Ishikawa (cell line): Measurements from ENCODE around the gene AIG1.

Experiments used
- CEBPB ChIP-seq: IDR thresholded peaks from 2 replicates; pipeline ENCODE4 v1.6.1; 2012
- CREB1 ChIP-seq: IDR thresholded peaks from 2 replicates; pipeline ENCODE4 v1.6.1; 2012; ENCODE audit warnings: low read depth
- EGR1 ChIP-seq: IDR thresholded peaks from 2 replicates; pipeline ENCODE4 v1.6.1; 2012
- EP300 ChIP-seq: IDR thresholded peaks from 2 replicates; pipeline ENCODE4 v1.6.1; 2012; ENCODE audit warnings: borderline replicate concordance
- FOXM1 ChIP-seq: IDR thresholded peaks from 2 replicates; pipeline ENCODE4 v1.6.1; 2012; ENCODE audit warnings: low read depth, borderline replicate concordance
- NFIC ChIP-seq: IDR thresholded peaks from 2 replicates; pipeline ENCODE4 v1.6.1; 2012
- RAD21 ChIP-seq: IDR thresholded peaks from 2 replicates; pipeline ENCODE4 v1.6.1; 2012; ENCODE audit warnings: low read depth
- TAF1 ChIP-seq: IDR thresholded peaks from 2 replicates; pipeline ENCODE4 v1.6.1; 2012; ENCODE audit warnings: low read depth, mild to moderate bottlenecking
- TCF12 ChIP-seq: IDR thresholded peaks from 2 replicates; pipeline ENCODE4 v1.6.1; 2012; ENCODE audit warnings: low read depth
- TEAD4 ChIP-seq: IDR thresholded peaks from 2 replicates; pipeline ENCODE4 v1.6.1; 2012
- YY1 ChIP-seq: IDR thresholded peaks from 2 replicates; pipeline ENCODE4 v1.6.1; 2012; ENCODE audit warnings: low read depth
- ZBTB7A ChIP-seq: IDR thresholded peaks from 2 replicates; pipeline ENCODE4 v1.6.1; 2012; ENCODE audit warnings: low read depth
- TF ChIP-seq, protein P1 (sequence below): IDR thresholded peaks from 2 replicates; pipeline ENCODE4 v1.6.1; 2012; ENCODE audit warnings: low read depth, mild to moderate bottlenecking
- TF ChIP-seq, protein P2 (sequence below): IDR thresholded peaks from 2 replicates; pipeline ENCODE4 v1.6.1; 2012
- TF ChIP-seq, protein P3 (sequence below): IDR thresholded peaks from 2 replicates; pipeline ENCODE4 v1.6.1; 2012

AIG1 gene

DNA sequence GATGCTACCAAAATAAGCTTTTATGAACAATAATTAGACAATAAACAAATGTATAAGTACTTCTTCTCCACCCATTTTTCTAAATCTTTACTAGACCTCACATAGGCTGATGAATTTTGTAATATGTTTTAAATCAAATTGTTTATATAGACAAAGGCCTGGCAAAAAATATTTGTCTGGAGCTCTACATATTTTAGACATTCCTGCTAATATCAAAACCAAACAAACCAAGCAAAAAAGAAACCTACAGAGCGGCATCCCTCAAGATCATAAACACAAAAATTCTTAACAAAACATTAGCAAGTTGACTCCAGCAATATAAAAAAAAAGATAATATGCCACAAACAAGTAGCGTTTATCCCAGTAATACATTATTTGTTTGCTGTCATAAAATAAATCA is 302.6 kb downstream of the AIG1 start:
- no peak for TF ChIP-seq EP300
- TF ChIP-seq, protein P1, sequence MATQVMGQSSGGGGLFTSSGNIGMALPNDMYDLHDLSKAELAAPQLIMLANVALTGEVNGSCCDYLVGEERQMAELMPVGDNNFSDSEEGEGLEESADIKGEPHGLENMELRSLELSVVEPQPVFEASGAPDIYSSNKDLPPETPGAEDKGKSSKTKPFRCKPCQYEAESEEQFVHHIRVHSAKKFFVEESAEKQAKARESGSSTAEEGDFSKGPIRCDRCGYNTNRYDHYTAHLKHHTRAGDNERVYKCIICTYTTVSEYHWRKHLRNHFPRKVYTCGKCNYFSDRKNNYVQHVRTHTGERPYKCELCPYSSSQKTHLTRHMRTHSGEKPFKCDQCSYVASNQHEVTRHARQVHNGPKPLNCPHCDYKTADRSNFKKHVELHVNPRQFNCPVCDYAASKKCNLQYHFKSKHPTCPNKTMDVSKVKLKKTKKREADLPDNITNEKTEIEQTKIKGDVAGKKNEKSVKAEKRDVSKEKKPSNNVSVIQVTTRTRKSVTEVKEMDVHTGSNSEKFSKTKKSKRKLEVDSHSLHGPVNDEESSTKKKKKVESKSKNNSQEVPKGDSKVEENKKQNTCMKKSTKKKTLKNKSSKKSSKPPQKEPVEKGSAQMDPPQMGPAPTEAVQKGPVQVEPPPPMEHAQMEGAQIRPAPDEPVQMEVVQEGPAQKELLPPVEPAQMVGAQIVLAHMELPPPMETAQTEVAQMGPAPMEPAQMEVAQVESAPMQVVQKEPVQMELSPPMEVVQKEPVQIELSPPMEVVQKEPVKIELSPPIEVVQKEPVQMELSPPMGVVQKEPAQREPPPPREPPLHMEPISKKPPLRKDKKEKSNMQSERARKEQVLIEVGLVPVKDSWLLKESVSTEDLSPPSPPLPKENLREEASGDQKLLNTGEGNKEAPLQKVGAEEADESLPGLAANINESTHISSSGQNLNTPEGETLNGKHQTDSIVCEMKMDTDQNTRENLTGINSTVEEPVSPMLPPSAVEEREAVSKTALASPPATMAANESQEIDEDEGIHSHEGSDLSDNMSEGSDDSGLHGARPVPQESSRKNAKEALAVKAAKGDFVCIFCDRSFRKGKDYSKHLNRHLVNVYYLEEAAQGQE = no peak
- TF ChIP-seq TAF1 = no peak
- no peak for TF ChIP-seq RAD21
- TF ChIP-seq FOXM1 = no peak
- TF ChIP-seq CREB1 = no peak
- no peak for TF ChIP-seq TCF12
- no peak for TF ChIP-seq YY1
- no peak for TF ChIP-seq NFIC

DNA sequence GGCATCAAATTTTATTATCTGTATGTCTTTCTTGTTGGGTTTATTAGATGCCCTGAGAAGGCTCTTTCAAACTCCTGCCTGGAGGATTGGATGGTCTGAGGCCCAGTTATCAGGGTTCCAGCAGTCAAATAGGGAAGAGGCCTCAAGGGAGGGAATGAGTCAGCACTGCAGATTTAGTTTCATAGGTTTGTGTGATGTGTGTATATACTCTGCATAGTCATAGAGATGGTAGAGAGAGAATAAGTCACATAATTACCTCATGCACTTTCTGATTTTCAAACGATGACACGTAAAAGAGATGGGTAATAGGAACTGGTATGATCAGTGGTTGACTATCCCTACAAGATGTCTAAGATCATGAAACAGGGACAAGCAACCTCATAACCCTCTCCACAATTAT is 307.7 kb downstream of the AIG1 start:
- TF ChIP-seq EP300 (no peak), NFIC (no peak), FOXM1 (no peak), YY1 (no peak), ZBTB7A (no peak), TAF1 (no peak), EGR1 (no peak), CEBPB (no peak), CREB1 (no peak), TEAD4 (no peak), TCF12 (no peak), RAD21 (no peak)
- TF ChIP-seq, protein P2, sequence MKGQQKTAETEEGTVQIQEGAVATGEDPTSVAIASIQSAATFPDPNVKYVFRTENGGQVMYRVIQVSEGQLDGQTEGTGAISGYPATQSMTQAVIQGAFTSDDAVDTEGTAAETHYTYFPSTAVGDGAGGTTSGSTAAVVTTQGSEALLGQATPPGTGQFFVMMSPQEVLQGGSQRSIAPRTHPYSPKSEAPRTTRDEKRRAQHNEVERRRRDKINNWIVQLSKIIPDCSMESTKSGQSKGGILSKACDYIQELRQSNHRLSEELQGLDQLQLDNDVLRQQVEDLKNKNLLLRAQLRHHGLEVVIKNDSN = no peak
- TF ChIP-seq, protein P1 = no peak
- TF ChIP-seq, protein P3, sequence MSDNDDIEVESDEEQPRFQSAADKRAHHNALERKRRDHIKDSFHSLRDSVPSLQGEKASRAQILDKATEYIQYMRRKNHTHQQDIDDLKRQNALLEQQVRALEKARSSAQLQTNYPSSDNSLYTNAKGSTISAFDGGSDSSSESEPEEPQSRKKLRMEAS = no peak

DNA sequence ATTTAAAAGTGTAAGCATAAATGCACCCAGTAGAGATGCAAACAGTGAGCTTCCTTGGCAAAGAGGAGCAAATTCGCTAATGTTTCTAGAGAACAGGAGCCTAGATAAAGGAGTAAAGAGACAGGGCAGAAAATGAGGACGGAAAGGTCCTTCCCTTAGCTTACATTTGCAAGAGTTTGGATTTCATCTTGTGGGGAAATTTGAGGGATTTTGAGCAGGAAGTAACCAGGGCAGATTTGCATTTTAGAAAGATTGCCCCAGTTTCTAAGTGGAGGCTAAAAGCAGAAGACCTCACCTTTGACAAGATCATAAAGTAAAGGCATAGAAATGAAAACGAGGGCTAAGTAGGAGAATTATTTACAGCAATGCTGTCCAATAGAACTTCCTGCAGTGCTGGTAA is 309.3 kb downstream of the AIG1 start:
- no peak for TF ChIP-seq CREB1
- TF ChIP-seq FOXM1 = no peak
- no peak for TF ChIP-seq TCF12
- no peak for TF ChIP-seq EGR1
- TF ChIP-seq EP300 = no peak
- no peak for TF ChIP-seq ZBTB7A
- no peak for TF ChIP-seq TEAD4
- TF ChIP-seq RAD21 = no peak
- TF ChIP-seq TAF1 = no peak
- TF ChIP-seq, protein P1 = no peak
- TF ChIP-seq YY1 = no peak
- no peak for TF ChIP-seq NFIC
- TF ChIP-seq, protein P3 = no peak
- no peak for TF ChIP-seq CEBPB
- TF ChIP-seq, protein P2 = no peak

DNA sequence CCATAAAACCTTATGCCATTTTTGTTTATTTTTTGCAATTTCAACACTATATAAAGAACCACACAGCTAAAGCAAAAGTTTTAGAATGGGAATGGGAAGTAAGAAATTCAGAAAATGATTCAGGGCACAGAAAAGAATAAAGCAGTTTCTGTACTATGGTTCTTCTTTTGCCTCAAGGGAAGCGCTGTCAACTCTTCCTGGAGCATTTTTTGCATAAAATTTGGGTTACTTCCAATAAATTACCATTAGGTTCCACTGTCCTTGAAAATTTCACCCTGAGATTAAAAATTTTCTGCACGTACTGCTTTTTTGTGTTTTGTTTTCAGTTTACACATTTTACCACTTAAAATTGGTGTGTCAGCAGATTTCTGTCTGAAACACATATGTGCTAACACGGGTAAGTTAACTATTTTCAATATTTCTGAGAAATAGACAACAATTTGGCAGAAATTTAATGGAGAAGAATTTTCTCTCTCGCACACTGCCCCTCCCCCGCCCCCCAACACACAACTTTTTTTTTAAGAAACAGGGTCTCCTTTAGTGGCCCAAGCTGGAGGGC is 310.2 kb downstream of the AIG1 start:
- TF ChIP-seq, protein P3 = no peak
- TF ChIP-seq EGR1 (no peak), NFIC (no peak), CEBPB (no peak), FOXM1 (no peak), TAF1 (no peak), RAD21 (no peak), ZBTB7A (no peak), TCF12 (no peak), EP300 (no peak), YY1 (no peak), CREB1 (no peak), TEAD4 (no peak)
- TF ChIP-seq, protein P2 = no peak
- TF ChIP-seq, protein P1 = no peak
